Measurements from ENCODE around the gene TMEM120A. TPM values are rescaled to one million over a fixed set of nuclear protein-coding genes. Genes with fewer than 3 reads are reported as not detected.

Gene TMEM120A
- total and polyA plus RNA-seq, 12 donors = 51.4 to 277 (median 172) TPM

GRCh38 chr7:75963381-75963995 is 30.9 kb downstream of the TMEM120A start:
- Histone ChIP-seq H3K36me3 (replicated peaks in 1 of 2) (peaks cover 0 to 16% of the 10 kb centered on the region in 2 donors), H3K4me1 (replicated peaks in 1 of 2) (peaks cover 55 to 67% of the 10 kb centered on the region in 2 donors), H3K9me3 (replicated peaks in 1 of 3) (no peaks in the 10 kb centered on the region), H3K4me3 (no peak overlapping the region), H3K27ac (peak overlapping the region; percentile 69 to 97 (median 81)), H3K27me3 (no peaks in the 10 kb centered on the region)
- 39 to 55% (median 49%) methylated on average over 8 to 9 of the region's 9 CpGs for WGBS, 4 donors
- intact Hi-C loops (cut with DNase I) = no loop called here
- no peak for TF ChIP-seq POLR2A (IDR thresholded peaks at IDR 0.05)
- TF ChIP-seq CTCF (IDR thresholded peaks at IDR 0.05) = no peak
- DNase-seq = peak in 3 of 7 donors; percentile 15 to 52 (median 42)

GRCh38 chr7:75962607-75963380 is 31.6 kb downstream of the TMEM120A start:
- no peaks in the 10 kb centered on the region for H3K9me3 ChIP-seq (replicated peaks in 1 of 3)
- peak; percentile 45 to 83 (median 71) for DNase-seq
- no peaks in the 10 kb centered on the region for H3K27me3 ChIP-seq
- H3K36me3 ChIP-seq (replicated peaks in 1 of 2) = peaks cover 0 to 23% of the 10 kb centered on the region in 2 donors
- no peak overlapping the region for H3K4me3 ChIP-seq
- WGBS, 4 donors = 10 to 21% (median 16%) methylated on average over 18 of the region's 18 CpGs
- peaks cover 48 to 60% of the 10 kb centered on the region in 2 donors for H3K4me1 ChIP-seq (replicated peaks in 1 of 2)
- H3K27ac ChIP-seq = peak overlapping the region; percentile 69 to 97 (median 81)
- TF ChIP-seq POLR2A (IDR thresholded peaks at IDR 0.05) (no peak), CTCF (IDR thresholded peaks at IDR 0.05) (no peak)
- intact Hi-C loops (cut with DNase I) = no loop called here

GRCh38 chr7:75961218-75961617 is 33.2 kb downstream of the TMEM120A start:
- Histone ChIP-seq H3K4me1 (replicated peaks in 1 of 2) (peaks cover 34 to 48% of the 10 kb centered on the region in 2 donors), H3K27me3 (no peaks in the 10 kb centered on the region), H3K4me3 (no peak overlapping the region), H3K36me3 (replicated peaks in 1 of 2) (peaks cover 0 to 39% of the 10 kb centered on the region in 2 donors), H3K9me3 (replicated peaks in 1 of 3) (no peaks in the 10 kb centered on the region), H3K27ac (peak overlapping the region in 3 of 5 donors; percentile 81 to 97 (median 94))
- TF ChIP-seq POLR2A (IDR thresholded peaks at IDR 0.05) = no peak
- intact Hi-C loops (cut with DNase I) = no loop called here
- 92 to 95% (median 93%) methylated on average over 7 of the region's 7 CpGs for WGBS, 4 donors
- no peak for DNase-seq

GRCh38 chr7:75960372-75960771 is 34.0 kb downstream of the TMEM120A start:
- Histone ChIP-seq H3K27me3 (no peaks in the 10 kb centered on the region), H3K9me3 (replicated peaks in 1 of 3) (no peaks in the 10 kb centered on the region), H3K27ac (peak overlapping the region in 1 of 5 donors; percentile 97), H3K4me3 (no peak overlapping the region), H3K36me3 (replicated peaks in 1 of 2) (peaks cover 0 to 47% of the 10 kb centered on the region in 2 donors), H3K4me1 (replicated peaks in 1 of 2) (peaks cover 34 to 48% of the 10 kb centered on the region in 2 donors)
- WGBS, 4 donors = 95 to 99% (median 96%) methylated on average over 6 of the region's 6 CpGs
- intact Hi-C loops (cut with DNase I) = no loop called here
- TF ChIP-seq CTCF (IDR thresholded peaks at IDR 0.05) = no peak
- no peak for TF ChIP-seq POLR2A (IDR thresholded peaks at IDR 0.05)
- no peak for DNase-seq

All from adrenal gland (tissue), 12 donors.